Tibial nerve (tissue), 4 donors: ENCODE results near the gene DEGS1.

Experiments used
- EP300 ChIP-seq, 2 donors: sonication (generic); formaldehyde crosslinking; IDR thresholded peaks; one replicate each; pipeline ENCODE4 v1.6.1; 2017; ENCODE audit warnings: antibody characterized with exemption in 2 of 2, mild to moderate bottlenecking in 1 of 2
- POLR2A ChIP-seq, 2 donors: fragments of 450-650 bp; IDR thresholded peaks; one replicate each; pipeline ENCODE4 v1.6.1; 2017; ENCODE audit warnings: antibody characterized with exemption in 2 of 2, mild to moderate bottlenecking in 2 of 2, moderate library complexity in 2 of 2
- TF ChIP-seq, protein P1 (sequence below), 5 experiments: fragments of 200-600 bp in 3 of 5; fragments of 450-650 bp in 2 of 5; sonication (generic) in 3 of 5; IDR thresholded peaks; one replicate each; pipeline ENCODE4 v1.5.1; 2016 to 2019; ENCODE audit warnings: antibody characterized with exemption in 5 of 5, mild to moderate bottlenecking in 3 of 5, moderate library complexity in 2 of 5

DNA sequence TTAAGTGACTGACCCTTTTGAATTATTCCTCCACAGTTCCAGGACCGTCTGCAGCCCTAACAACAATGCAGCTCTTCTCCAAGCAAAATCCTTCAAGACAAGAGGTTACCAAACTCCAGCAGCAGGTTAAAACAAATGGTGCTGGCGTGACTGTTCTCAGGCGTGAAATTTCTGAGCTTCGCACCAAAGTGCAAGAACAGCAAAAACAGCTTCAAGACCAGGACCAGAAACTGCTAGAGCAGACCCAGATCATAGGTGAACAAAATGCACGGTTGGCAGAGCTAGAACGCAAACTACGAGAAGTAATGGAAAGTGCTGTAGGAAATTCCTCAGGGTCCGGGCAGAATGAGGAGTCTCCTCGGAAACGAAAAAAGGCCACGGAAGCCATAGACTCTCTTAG is 25.7 kb upstream of the DEGS1 start:
- TF ChIP-seq, protein P1, sequence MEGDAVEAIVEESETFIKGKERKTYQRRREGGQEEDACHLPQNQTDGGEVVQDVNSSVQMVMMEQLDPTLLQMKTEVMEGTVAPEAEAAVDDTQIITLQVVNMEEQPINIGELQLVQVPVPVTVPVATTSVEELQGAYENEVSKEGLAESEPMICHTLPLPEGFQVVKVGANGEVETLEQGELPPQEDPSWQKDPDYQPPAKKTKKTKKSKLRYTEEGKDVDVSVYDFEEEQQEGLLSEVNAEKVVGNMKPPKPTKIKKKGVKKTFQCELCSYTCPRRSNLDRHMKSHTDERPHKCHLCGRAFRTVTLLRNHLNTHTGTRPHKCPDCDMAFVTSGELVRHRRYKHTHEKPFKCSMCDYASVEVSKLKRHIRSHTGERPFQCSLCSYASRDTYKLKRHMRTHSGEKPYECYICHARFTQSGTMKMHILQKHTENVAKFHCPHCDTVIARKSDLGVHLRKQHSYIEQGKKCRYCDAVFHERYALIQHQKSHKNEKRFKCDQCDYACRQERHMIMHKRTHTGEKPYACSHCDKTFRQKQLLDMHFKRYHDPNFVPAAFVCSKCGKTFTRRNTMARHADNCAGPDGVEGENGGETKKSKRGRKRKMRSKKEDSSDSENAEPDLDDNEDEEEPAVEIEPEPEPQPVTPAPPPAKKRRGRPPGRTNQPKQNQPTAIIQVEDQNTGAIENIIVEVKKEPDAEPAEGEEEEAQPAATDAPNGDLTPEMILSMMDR (IDR thresholded peaks at IDR 0.05) = no peak
- TF ChIP-seq POLR2A (IDR thresholded peaks at IDR 0.05) (no peak), EP300 (IDR thresholded peaks at IDR 0.05) (no peak)
